ENCODE measurements around the gene OSBPL9. TPM values are rescaled to one million over a fixed set of nuclear protein-coding genes. Genes with fewer than 3 reads are reported as not detected.
"Not testable (repeated sequence)": the region's sequence is repeated elsewhere in the genome, so short reads cannot be mapped to it uniquely, and the experiment has no call there.

Gene OSBPL9
- total RNA-seq, 1 experiment from 2014 or later: 61.9 TPM

GRCh38 chr1:51699391-51699790 is 82.5 kb downstream of the OSBPL9 start:
- H3K4me1 Mint-ChIP-seq (ENCODE audit: low read depth, unreplicated experiment): peaks cover 6% of the 10 kb centered on the region
- DNase-seq: no peak
- H3K27me3 Mint-ChIP-seq (ENCODE audit: insufficient read depth, unreplicated experiment): no peaks in the 10 kb centered on the region
- BruUV-seq (replicated peaks): no TSS peak
- POLR2A ChIA-PET: no interaction called here
- H3K4me3 ChIP-seq (ENCODE audit: low read depth, low read length): no peak overlapping the region
- H3K27ac Mint-ChIP-seq (ENCODE audit: unreplicated experiment): no peak overlapping the region
- H3K27me3 ChIP-seq (replicated peaks; ENCODE audit: control insufficient read depth, insufficient read depth, low read length): no peaks in the 10 kb centered on the region
- TF ChIP-seq, protein P1, sequence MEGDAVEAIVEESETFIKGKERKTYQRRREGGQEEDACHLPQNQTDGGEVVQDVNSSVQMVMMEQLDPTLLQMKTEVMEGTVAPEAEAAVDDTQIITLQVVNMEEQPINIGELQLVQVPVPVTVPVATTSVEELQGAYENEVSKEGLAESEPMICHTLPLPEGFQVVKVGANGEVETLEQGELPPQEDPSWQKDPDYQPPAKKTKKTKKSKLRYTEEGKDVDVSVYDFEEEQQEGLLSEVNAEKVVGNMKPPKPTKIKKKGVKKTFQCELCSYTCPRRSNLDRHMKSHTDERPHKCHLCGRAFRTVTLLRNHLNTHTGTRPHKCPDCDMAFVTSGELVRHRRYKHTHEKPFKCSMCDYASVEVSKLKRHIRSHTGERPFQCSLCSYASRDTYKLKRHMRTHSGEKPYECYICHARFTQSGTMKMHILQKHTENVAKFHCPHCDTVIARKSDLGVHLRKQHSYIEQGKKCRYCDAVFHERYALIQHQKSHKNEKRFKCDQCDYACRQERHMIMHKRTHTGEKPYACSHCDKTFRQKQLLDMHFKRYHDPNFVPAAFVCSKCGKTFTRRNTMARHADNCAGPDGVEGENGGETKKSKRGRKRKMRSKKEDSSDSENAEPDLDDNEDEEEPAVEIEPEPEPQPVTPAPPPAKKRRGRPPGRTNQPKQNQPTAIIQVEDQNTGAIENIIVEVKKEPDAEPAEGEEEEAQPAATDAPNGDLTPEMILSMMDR (IDR thresholded peaks at IDR 0.05; ENCODE audit: insufficient read depth in 1 of 2, low read depth in 1 of 2, low read length in 1 of 2, severe bottlenecking in 1 of 2, unreplicated experiment in 1 of 2): no peak
- H3K4me3 Mint-ChIP-seq (ENCODE audit: unreplicated experiment): no peak overlapping the region
- H3K9me3 Mint-ChIP-seq (ENCODE audit: unreplicated experiment): no peaks in the 10 kb centered on the region
- no peaks in the 10 kb centered on the region for H3K4me1 ChIP-seq
- H3K36me3 Mint-ChIP-seq (ENCODE audit: insufficient read depth, unreplicated experiment): no peaks in the 10 kb centered on the region
- CTCF ChIA-PET: no interaction called here
- no peaks in the 10 kb centered on the region for H3K9me3 ChIP-seq
- intact Hi-C loops (cut with micrococcal nuclease; ENCODE audit: unreplicated experiment): no loop called here
- no peaks in the 10 kb centered on the region for H3K36me3 ChIP-seq (ENCODE audit: control insufficient read depth, insufficient read depth, low read length)

GRCh38 chr1:51701782-51702181 is 84.9 kb downstream of the OSBPL9 start:
- not testable (repeated sequence) for BruUV-seq (replicated peaks)

GRCh38 chr1:51702220-51702619 is 85.3 kb downstream of the OSBPL9 start:
- H3K27me3 Mint-ChIP-seq (ENCODE audit: insufficient read depth, unreplicated experiment); CTCF ChIA-PET; H3K4me1 Mint-ChIP-seq (ENCODE audit: low read depth, unreplicated experiment); H3K36me3 ChIP-seq (ENCODE audit: control insufficient read depth, insufficient read depth, low read length); H3K27ac Mint-ChIP-seq (ENCODE audit: unreplicated experiment); POLR2A ChIA-PET; H3K4me3 ChIP-seq (ENCODE audit: low read depth, low read length); DNase-seq; H3K4me3 Mint-ChIP-seq (ENCODE audit: unreplicated experiment); BruUV-seq (replicated peaks); intact Hi-C loops (cut with micrococcal nuclease; ENCODE audit: unreplicated experiment); H3K9me3 Mint-ChIP-seq (ENCODE audit: unreplicated experiment); H3K9me3 ChIP-seq; H3K27me3 ChIP-seq (replicated peaks; ENCODE audit: control insufficient read depth, insufficient read depth, low read length); H3K36me3 Mint-ChIP-seq (ENCODE audit: insufficient read depth, unreplicated experiment); H3K4me1 ChIP-seq: not testable (repeated sequence)

More at GRCh38 chr1:51701782-51702181, 84.9 kb downstream of the OSBPL9 start:
- H3K27ac Mint-ChIP-seq (ENCODE audit: unreplicated experiment); H3K9me3 Mint-ChIP-seq (ENCODE audit: unreplicated experiment); CTCF ChIA-PET; H3K27me3 Mint-ChIP-seq (ENCODE audit: insufficient read depth, unreplicated experiment); H3K36me3 ChIP-seq (ENCODE audit: control insufficient read depth, insufficient read depth, low read length); H3K4me1 Mint-ChIP-seq (ENCODE audit: low read depth, unreplicated experiment); H3K4me1 ChIP-seq; H3K36me3 Mint-ChIP-seq (ENCODE audit: insufficient read depth, unreplicated experiment); H3K9me3 ChIP-seq; H3K27me3 ChIP-seq (replicated peaks; ENCODE audit: control insufficient read depth, insufficient read depth, low read length); H3K4me3 ChIP-seq (ENCODE audit: low read depth, low read length); H3K4me3 Mint-ChIP-seq (ENCODE audit: unreplicated experiment); DNase-seq; intact Hi-C loops (cut with micrococcal nuclease; ENCODE audit: unreplicated experiment); POLR2A ChIA-PET: not testable (repeated sequence)

DNA sequence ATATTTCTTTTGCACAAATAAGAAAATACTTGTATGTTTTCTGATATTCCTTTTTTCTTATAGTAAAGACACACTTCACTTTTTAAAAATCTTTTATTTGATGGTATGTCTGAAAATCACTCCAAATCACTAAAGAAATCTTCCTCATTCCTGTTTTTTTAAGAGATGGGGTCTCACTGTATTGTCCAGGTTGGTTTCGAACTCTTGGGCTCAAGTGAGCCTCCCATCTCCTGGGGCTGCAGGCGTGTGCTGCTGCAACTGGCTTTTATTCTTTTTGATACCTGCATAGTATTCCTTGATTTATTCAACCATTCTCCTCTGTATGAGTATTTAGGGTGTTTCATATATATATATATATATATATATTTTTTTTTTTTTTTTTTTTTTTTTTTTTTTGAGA is 88.1 kb downstream of the OSBPL9 start:
- Histone ChIP-seq H3K36me3 (ENCODE audit: control insufficient read depth, insufficient read depth, low read length) (no peaks in the 10 kb centered on the region), H3K9me3 (no peaks in the 10 kb centered on the region), H3K4me1 (no peaks in the 10 kb centered on the region), H3K4me3 (ENCODE audit: low read depth, low read length) (no peak overlapping the region), H3K27me3 (replicated peaks; ENCODE audit: control insufficient read depth, insufficient read depth, low read length) (no peaks in the 10 kb centered on the region)
- ChIA-PET POLR2A (no interaction called here), CTCF (no interaction called here)
- BruUV-seq (replicated peaks): no TSS peak
- no peaks in the 10 kb centered on the region for H3K4me1 Mint-ChIP-seq (ENCODE audit: low read depth, unreplicated experiment)
- no peak for DNase-seq
- H3K4me3 Mint-ChIP-seq (ENCODE audit: unreplicated experiment): no peak overlapping the region
- no peaks in the 10 kb centered on the region for H3K9me3 Mint-ChIP-seq (ENCODE audit: unreplicated experiment)
- intact Hi-C loops (cut with micrococcal nuclease; ENCODE audit: unreplicated experiment): no loop called here
- H3K27me3 Mint-ChIP-seq (ENCODE audit: insufficient read depth, unreplicated experiment): no peaks in the 10 kb centered on the region
- TF ChIP-seq, protein P1 (IDR thresholded peaks at IDR 0.05; ENCODE audit: insufficient read depth in 1 of 2, low read depth in 1 of 2, low read length in 1 of 2, severe bottlenecking in 1 of 2, unreplicated experiment in 1 of 2): no peak
- no peak overlapping the region for H3K27ac Mint-ChIP-seq (ENCODE audit: unreplicated experiment)
- no peaks in the 10 kb centered on the region for H3K36me3 Mint-ChIP-seq (ENCODE audit: insufficient read depth, unreplicated experiment)
